Activated CD4-positive, alpha-beta T cell treated with anti-CD3 and anti-CD28 coated beads, Interleukin-2, amount 50 U/mL, for 16 hours (primary cell): Measurements from ENCODE around the gene ACR.

Experiments
- DNase-seq: peaks from one replicate; pipeline ENCODE4 v3.0.0-alpha.2; 2020

ACR gene

GRCh38 chr22:50717709-50718351 is 20.2 kb upstream of the ACR start:
- no peak for DNase-seq

GRCh38 chr22:50718352-50718709 is 19.7 kb upstream of the ACR start:
- DNase-seq, result no peak

GRCh38 chr22:50719814-50720300 is 18.1 kb upstream of the ACR start:
- no peak for DNase-seq

- DNase-seq, result no peak
Measured at GRCh38 chr22:50720301-50721256, 17.4 kb upstream of the ACR start.

GRCh38 chr22:50721257-50721844 is 16.7 kb upstream of the ACR start:
- DNase-seq, result no peak

- DNase-seq, result no peak
Measured at GRCh38 chr22:50722048-50722701, 15.8 kb upstream of the ACR start.

- DNase-seq, result no peak
Measured at GRCh38 chr22:50722716-50723428, 15.1 kb upstream of the ACR start.

GRCh38 chr22:50723991-50724390 is 14.0 kb upstream of the ACR start:
- DNase-seq, result no peak

- no peak for DNase-seq
Measured at GRCh38 chr22:50724616-50725015, 13.4 kb upstream of the ACR start.

- DNase-seq, result no peak
Measured at GRCh38 chr22:50725597-50725996, 12.4 kb upstream of the ACR start.

GRCh38 chr22:50726643-50727340 is 11.2 kb upstream of the ACR start:
- no peak for DNase-seq

GRCh38 chr22:50727678-50728522 is 10.1 kb upstream of the ACR start:
- DNase-seq, result no peak

- DNase-seq, result no peak
Measured at GRCh38 chr22:50728523-50728931, 9.5 kb upstream of the ACR start.

GRCh38 chr22:50729391-50730012 is 8.5 kb upstream of the ACR start:
- DNase-seq, result no peak

- no peak for DNase-seq
Measured at GRCh38 chr22:50730013-50730891, 7.8 kb upstream of the ACR start.

GRCh38 chr22:50730941-50731661 is 6.9 kb upstream of the ACR start:
- no peak for DNase-seq

- DNase-seq, result peak; percentile 51
Measured at GRCh38 chr22:50731811-50732624, 6.0 kb upstream of the ACR start.

- DNase-seq, result no peak
Measured at GRCh38 chr22:50732681-50733080, 5.3 kb upstream of the ACR start.
